ENCODE results near the gene AARS2.
"Not testable (repeated sequence)": the region's sequence is repeated elsewhere in the genome, so short reads cannot be mapped to it uniquely, and the experiment has no call there.

The AARS2 gene

DNA sequence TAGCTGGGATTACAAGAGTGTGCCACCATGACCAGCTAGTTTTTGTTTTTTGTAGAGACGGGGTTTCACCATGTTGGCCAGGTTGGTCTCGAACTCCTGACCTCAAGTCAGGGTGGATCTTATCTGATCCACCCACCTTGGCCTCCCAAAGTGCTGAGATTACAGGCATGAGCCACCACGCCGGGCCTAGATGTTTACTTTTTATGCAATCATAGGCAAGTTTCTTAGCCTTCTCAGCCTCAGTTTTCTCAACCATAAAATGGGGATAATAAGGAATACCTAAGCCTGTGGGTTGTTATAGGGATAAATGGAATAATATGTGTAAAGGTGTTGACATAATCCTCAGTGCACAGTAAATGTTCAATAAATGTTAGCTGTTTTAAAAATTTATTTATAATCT, 39.1 kb upstream of the AARS2 start:
- no peaks in the 10 kb centered on the region for H3K4me1 ChIP-seq (ENCODE audit: control insufficient read depth, low read length)
- no peaks in the 10 kb centered on the region for H3K9me2 ChIP-seq (replicated peaks; ENCODE audit: control insufficient read depth, low read length)
- no peak overlapping the region for H3K4me2 ChIP-seq (ENCODE audit: low read length)
- no peak overlapping the region for H3K4me3 ChIP-seq (ENCODE audit: low read length)
- no peaks in the 10 kb centered on the region for H3K79me2 ChIP-seq (ENCODE audit: control insufficient read depth, low read length)
- H4K20me1 ChIP-seq (ENCODE audit: control insufficient read depth, insufficient read depth, low read depth, low read length): no peaks in the 10 kb centered on the region
- H3F3A ChIP-seq (ENCODE audit: control insufficient read depth, insufficient read depth): no peaks in the 10 kb centered on the region
- no peaks in the 10 kb centered on the region for H3K36me3 ChIP-seq (ENCODE audit: control insufficient read depth, low read length)
- no peak for TF ChIP-seq EZH2phosphoT487 (IDR thresholded peaks at IDR 0.05; ENCODE audit: borderline replicate concordance, low read length)
- no peak for TF ChIP-seq CTCF (IDR thresholded peaks at IDR 0.05; ENCODE audit: low read depth, low read length, poor library complexity, severe bottlenecking)
- peaks cover 8% of the 10 kb centered on the region; the same call in 1 of the 2 replicates for H3K27me3 ChIP-seq (ENCODE audit: control insufficient read depth, low read length)
- no peak overlapping the region for H3K27ac ChIP-seq (ENCODE audit: low read depth, low read length)
- H3K9me3 ChIP-seq (ENCODE audit: control insufficient read depth, insufficient read depth, low read length): no peaks in the 10 kb centered on the region

GRCh38 chr6:44350650-44350994, 37.5 kb upstream of the AARS2 start:
- H3K27ac ChIP-seq (ENCODE audit: low read depth, low read length); H3K79me2 ChIP-seq (ENCODE audit: control insufficient read depth, low read length); H3K4me3 ChIP-seq (ENCODE audit: low read length); H3F3A ChIP-seq (ENCODE audit: control insufficient read depth, insufficient read depth); H3K9me2 ChIP-seq (replicated peaks; ENCODE audit: control insufficient read depth, low read length); H4K20me1 ChIP-seq (ENCODE audit: control insufficient read depth, insufficient read depth, low read depth, low read length); H3K9me3 ChIP-seq (ENCODE audit: control insufficient read depth, insufficient read depth, low read length); H3K4me2 ChIP-seq (ENCODE audit: low read length); H3K36me3 ChIP-seq (ENCODE audit: control insufficient read depth, low read length); H3K4me1 ChIP-seq (ENCODE audit: control insufficient read depth, low read length); H3K27me3 ChIP-seq (ENCODE audit: control insufficient read depth, low read length): not testable (repeated sequence)

GRCh38 chr6:44349904-44350649, 36.9 kb upstream of the AARS2 start:
- no peak for TF ChIP-seq CTCF (IDR thresholded peaks at IDR 0.05; ENCODE audit: low read depth, low read length, poor library complexity, severe bottlenecking)
- no peak for TF ChIP-seq EZH2phosphoT487 (IDR thresholded peaks at IDR 0.05; ENCODE audit: borderline replicate concordance, low read length)
- no peaks in the 10 kb centered on the region for H3K4me1 ChIP-seq (ENCODE audit: control insufficient read depth, low read length)
- H3K4me2 ChIP-seq (ENCODE audit: low read length): no peak overlapping the region

GRCh38 chr6:44346818-44347217, 33.7 kb upstream of the AARS2 start:
- not testable (repeated sequence) for H3F3A ChIP-seq (ENCODE audit: control insufficient read depth, insufficient read depth); H3K4me3 ChIP-seq (ENCODE audit: low read length); H3K4me2 ChIP-seq (ENCODE audit: low read length); H3K79me2 ChIP-seq (ENCODE audit: control insufficient read depth, low read length); H4K20me1 ChIP-seq (ENCODE audit: control insufficient read depth, insufficient read depth, low read depth, low read length); H3K27ac ChIP-seq (ENCODE audit: low read depth, low read length); H3K9me2 ChIP-seq (replicated peaks; ENCODE audit: control insufficient read depth, low read length); H3K4me1 ChIP-seq (ENCODE audit: control insufficient read depth, low read length); H3K36me3 ChIP-seq (ENCODE audit: control insufficient read depth, low read length); H3K9me3 ChIP-seq (ENCODE audit: control insufficient read depth, insufficient read depth, low read length)
- H3K27me3 ChIP-seq (ENCODE audit: control insufficient read depth, low read length): peaks cover 29% of the 10 kb centered on the region

More at GRCh38 chr6:44349904-44350649, 36.9 kb upstream of the AARS2 start:
- Histone ChIP-seq H4K20me1 (ENCODE audit: control insufficient read depth, insufficient read depth, low read depth, low read length) (no peaks in the 10 kb centered on the region), H3K79me2 (ENCODE audit: control insufficient read depth, low read length) (no peaks in the 10 kb centered on the region), H3K9me2 (replicated peaks; ENCODE audit: control insufficient read depth, low read length) (no peaks in the 10 kb centered on the region), H3K36me3 (ENCODE audit: control insufficient read depth, low read length) (no peaks in the 10 kb centered on the region), H3K27me3 (ENCODE audit: control insufficient read depth, low read length) (peaks cover 9% of the 10 kb centered on the region), H3K4me3 (ENCODE audit: low read length) (no peak overlapping the region), H3K27ac (ENCODE audit: low read depth, low read length) (no peak overlapping the region), H3F3A (ENCODE audit: control insufficient read depth, insufficient read depth) (no peaks in the 10 kb centered on the region), H3K9me3 (ENCODE audit: control insufficient read depth, insufficient read depth, low read length) (no peaks in the 10 kb centered on the region)
